HEK293 (cell line): ENCODE data around the gene CACNA1H.

ENCODE experiments used
- CTCF ChIA-PET: fragments of 350-600 bp; formaldehyde crosslinking; extraction: SDS; loops from one replicate; lab custom pipeline; 2021; ENCODE audit warnings: antibody characterized with exemption; lab: Yijun Ruan, JAX
- POLR2A ChIA-PET: fragments of 300-600 bp; formaldehyde crosslinking; extraction: SDS; loops from one replicate; lab custom pipeline; 2020; ENCODE audit warnings: antibody characterized with exemption, inconsistent platforms; lab: Yijun Ruan, JAX
- H3K27ac ChIP-seq: fragments of 200-500 bp; sonication (Bioruptor generic); 2 replicates; pipeline ENCODE4 v1.5.1; 2014; ENCODE audit warnings: low read depth, low read length, control low read depth, inconsistent platforms; ENCODE audit errors: extremely low read depth
- H3K36me3 ChIP-seq, 2 experiments: fragments of 200-500 bp in 1 of 2; sonication (Bioruptor generic) in 1 of 2; 1 replicate in 1 of 2; 2 replicates in 1 of 2; pipeline ENCODE4 v1.5.1; 2014 to 2017; ENCODE audit warnings: inconsistent platforms in 2 of 2, low read length in 2 of 2; ENCODE audit not compliant: control insufficient read depth in 2 of 2, insufficient read depth in 1 of 2
- H3K4me1 ChIP-seq: fragments of 200-500 bp; sonication (Bioruptor generic); 2 replicates; pipeline ENCODE4 v1.5.1; 2014; ENCODE audit warnings: mild to moderate bottlenecking, low read length, inconsistent platforms; ENCODE audit not compliant: control insufficient read depth, insufficient read depth
- H3K4me3 ChIP-seq: 2 replicates; pipeline ENCODE4 v1.5.1; 2011; ENCODE audit warnings: low read depth, mild to moderate bottlenecking, control low read depth, low read length, moderate library complexity
- H3K9me3 ChIP-seq: fragments of 200-500 bp; sonication (Bioruptor generic); 2 replicates; pipeline ENCODE4 v1.5.1; 2014; ENCODE audit warnings: low read depth, low read length, inconsistent platforms; ENCODE audit not compliant: control insufficient read depth, insufficient read depth
- AEBP2 ChIP-seq: fragments of 450-650 bp; formaldehyde crosslinking; IDR thresholded peaks from 2 replicates; pipeline ENCODE4 v1.5.1; 2016; ENCODE audit warnings: missing biosample characterization, missing genetic modification characterization, borderline replicate concordance
- BCL11B ChIP-seq: fragments of 450-650 bp; formaldehyde crosslinking; IDR thresholded peaks from 2 replicates; pipeline ENCODE4 v1.5.1; 2016; ENCODE audit warnings: low read depth, missing biosample characterization, missing genetic modification characterization
- SCRT2 ChIP-seq: fragments of 450-650 bp; formaldehyde crosslinking; IDR thresholded peaks from 2 replicates; pipeline ENCODE4 v1.5.1; 2016; ENCODE audit warnings: missing biosample characterization, missing genetic modification characterization
- SP2 ChIP-seq: fragments of 450-650 bp; formaldehyde crosslinking; IDR thresholded peaks from 2 replicates; pipeline ENCODE4 v1.5.1; 2016; ENCODE audit warnings: missing biosample characterization, missing genetic modification characterization
- ZBTB7A ChIP-seq: fragments of 450-650 bp; formaldehyde crosslinking; IDR thresholded peaks from 2 replicates; pipeline ENCODE4 v1.5.1; 2016; ENCODE audit warnings: low read depth, missing biosample characterization, missing genetic modification characterization
- ZIC2 ChIP-seq: fragments of 450-650 bp; formaldehyde crosslinking; IDR thresholded peaks from 2 replicates; pipeline ENCODE4 v1.5.1; 2016; ENCODE audit warnings: missing biosample characterization, missing genetic modification characterization
- ZNF10 ChIP-seq: fragments of 450-650 bp; formaldehyde crosslinking; IDR thresholded peaks from 2 replicates; pipeline ENCODE4 v1.5.1; 2017; ENCODE audit warnings: missing biosample characterization, missing genetic modification characterization
- ZNF214 ChIP-seq: fragments of 450-650 bp; formaldehyde crosslinking; IDR thresholded peaks from 2 replicates; pipeline ENCODE4 v1.5.1; 2017; ENCODE audit warnings: missing biosample characterization, mild to moderate bottlenecking, missing genetic modification characterization, borderline replicate concordance
- ZNF221 ChIP-seq: fragments of 450-650 bp; formaldehyde crosslinking; IDR thresholded peaks from 2 replicates; pipeline ENCODE4 v1.5.1; 2017; ENCODE audit warnings: missing biosample characterization, missing genetic modification characterization, borderline replicate concordance
- ZNF24 ChIP-seq: fragments of 450-650 bp; formaldehyde crosslinking; IDR thresholded peaks from 2 replicates; pipeline ENCODE4 v1.5.1; 2016; ENCODE audit warnings: missing biosample characterization, missing genetic modification characterization
- ZNF404 ChIP-seq: fragments of 450-650 bp; formaldehyde crosslinking; IDR thresholded peaks from 2 replicates; pipeline ENCODE4 v1.5.1; 2017; ENCODE audit warnings: missing biosample characterization, missing genetic modification characterization
- ZNF514 ChIP-seq: fragments of 450-650 bp; formaldehyde crosslinking; IDR thresholded peaks from 2 replicates; pipeline ENCODE4 v1.5.1; 2016; ENCODE audit warnings: missing biosample characterization, missing genetic modification characterization
- ZNF518A ChIP-seq: fragments of 450-650 bp; formaldehyde crosslinking; conservative IDR thresholded peaks from 2 replicates; pipeline ENCODE4 v1.5.1; 2016; ENCODE audit warnings: low read depth, missing biosample characterization, missing genetic modification characterization
- ZNF521 ChIP-seq: fragments of 450-650 bp; formaldehyde crosslinking; IDR thresholded peaks from 2 replicates; pipeline ENCODE4 v1.5.1; 2017; ENCODE audit warnings: missing biosample characterization, mild to moderate bottlenecking, missing genetic modification characterization
- ZNF585B ChIP-seq: fragments of 450-650 bp; formaldehyde crosslinking; IDR thresholded peaks from 2 replicates; pipeline ENCODE4 v1.5.1; 2016; ENCODE audit warnings: missing biosample characterization, missing genetic modification characterization
- ZNF596 ChIP-seq: fragments of 450-650 bp; IDR thresholded peaks from 2 replicates; pipeline ENCODE4 v1.5.0; 2018; ENCODE audit warnings: missing biosample characterization, mild to moderate bottlenecking, missing genetic modification characterization, moderate library complexity
- TF ChIP-seq, protein P1 (sequence below): fragments of 450-650 bp; formaldehyde crosslinking; IDR thresholded peaks from 2 replicates; pipeline ENCODE4 v1.5.1; 2016; ENCODE audit warnings: missing biosample characterization, missing genetic modification characterization
- TF ChIP-seq, protein P2 (sequence below): fragments of 450-650 bp; formaldehyde crosslinking; IDR thresholded peaks from 2 replicates; pipeline ENCODE4 v1.5.1; 2016; ENCODE audit warnings: missing biosample characterization, missing genetic modification characterization
- TF ChIP-seq, protein P3 (sequence below): fragments of 450-650 bp; formaldehyde crosslinking; IDR thresholded peaks from 2 replicates; pipeline ENCODE4; 2016; ENCODE audit warnings: missing biosample characterization, missing genetic modification characterization

Gene CACNA1H

DNA sequence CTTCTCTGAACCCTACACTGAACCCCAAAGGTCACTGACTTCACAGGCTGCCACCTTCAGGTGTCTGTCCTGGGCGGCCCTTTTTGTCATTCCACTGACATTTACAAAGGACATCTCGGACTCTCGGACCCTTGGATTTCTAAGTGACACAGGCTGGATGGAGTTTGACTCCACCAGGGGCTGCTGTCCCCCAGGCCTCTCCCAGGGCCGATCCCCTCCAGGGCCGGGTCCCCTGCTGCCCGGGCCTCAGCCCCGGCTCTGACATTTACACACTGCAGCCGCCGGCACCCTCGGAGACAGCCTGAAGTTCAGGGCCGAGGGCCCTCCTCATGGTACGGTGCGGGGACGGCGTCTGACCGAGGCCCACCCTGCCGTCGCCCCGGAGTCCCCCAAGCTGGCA is 24.1 kb downstream of the CACNA1H start:
- POLR2A ChIA-PET, result interaction anchor here (1.6 kb wide), 1 partner anchor 14 kb away, joined by 4 read pairs; no protein-coding TSS in a partner anchor
- no peaks in the 10 kb centered on the region for H3K36me3 ChIP-seq
- CTCF ChIA-PET, result no interaction called here
- H3K4me1 ChIP-seq, result no peaks in the 10 kb centered on the region
- no peaks in the 10 kb centered on the region for H3K9me3 ChIP-seq
- no peak overlapping the region for H3K27ac ChIP-seq
- TF ChIP-seq ZNF10 (0 out of 2 replicates have a peak, but pooled peaks have one; percentile 21), ZNF404 (no peak)
- TF ChIP-seq, all 188 proteins: peak for 1
- H3K4me3 ChIP-seq, result no peak overlapping the region

GRCh38 chr16:1177750-1178149 is 24.8 kb downstream of the CACNA1H start:
- CTCF ChIA-PET, result no interaction called here
- H3K9me3 ChIP-seq, result no peaks in the 10 kb centered on the region
- no peak overlapping the region for H3K4me3 ChIP-seq
- no peaks in the 10 kb centered on the region for H3K36me3 ChIP-seq
- H3K4me1 ChIP-seq, result 0 out of 2 replicates have a peak, but pooled peaks cover 3% of the 10 kb centered on the region
- POLR2A ChIA-PET, result no interaction called here
- no peak for TF ChIP-seq ZNF221
- no peak for TF ChIP-seq BCL11B
- TF ChIP-seq, protein P1, sequence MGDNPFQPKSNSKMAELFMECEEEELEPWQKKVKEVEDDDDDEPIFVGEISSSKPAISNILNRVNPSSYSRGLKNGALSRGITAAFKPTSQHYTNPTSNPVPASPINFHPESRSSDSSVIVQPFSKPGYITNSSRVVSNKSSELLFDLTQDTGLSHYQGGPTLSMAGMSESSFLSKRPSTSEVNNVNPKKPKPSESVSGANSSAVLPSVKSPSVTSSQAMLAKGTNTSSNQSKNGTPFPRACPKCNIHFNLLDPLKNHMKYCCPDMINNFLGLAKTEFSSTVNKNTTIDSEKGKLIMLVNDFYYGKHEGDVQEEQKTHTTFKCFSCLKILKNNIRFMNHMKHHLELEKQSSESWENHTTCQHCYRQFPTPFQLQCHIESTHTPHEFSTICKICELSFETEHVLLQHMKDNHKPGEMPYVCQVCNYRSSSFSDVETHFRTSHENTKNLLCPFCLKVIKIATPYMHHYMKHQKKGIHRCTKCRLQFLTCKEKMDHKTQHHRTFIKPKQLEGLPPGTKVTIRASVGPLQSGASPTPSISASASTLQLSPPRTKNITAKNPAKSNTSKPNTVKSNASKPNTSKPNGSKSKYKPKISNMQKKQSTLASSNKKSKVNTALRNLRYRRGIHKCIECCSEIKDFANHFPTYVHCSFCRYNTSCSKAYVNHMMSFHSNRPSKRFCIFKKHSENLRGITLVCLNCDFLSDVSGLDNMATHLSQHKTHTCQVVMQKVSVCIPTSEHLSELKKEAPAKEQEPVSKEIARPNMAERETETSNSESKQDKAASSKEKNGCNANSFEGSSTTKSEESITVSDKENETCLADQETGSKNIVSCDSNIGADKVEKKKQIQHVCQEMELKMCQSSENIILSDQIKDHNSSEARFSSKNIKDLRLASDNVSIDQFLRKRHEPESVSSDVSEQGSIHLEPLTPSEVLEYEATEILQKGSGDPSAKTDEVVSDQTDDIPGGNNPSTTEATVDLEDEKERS (tag by site-specific recombination), result no peak
- no peak for TF ChIP-seq ZNF214 (tag by site-specific recombination)
- TF ChIP-seq ZNF514 (tag by site-specific recombination), result no peak
- TF ChIP-seq ZNF596 (tag by site-specific recombination), result no peak
- TF ChIP-seq ZNF24 (tag by site-specific recombination), result no peak
- no peak for TF ChIP-seq ZNF518A (tag by site-specific recombination)
- no peak for TF ChIP-seq ZNF521 (tag by site-specific recombination)
- TF ChIP-seq ZIC2 (tag by site-specific recombination), result no peak
- TF ChIP-seq ZNF585B, result no peak
- TF ChIP-seq, protein P2, sequence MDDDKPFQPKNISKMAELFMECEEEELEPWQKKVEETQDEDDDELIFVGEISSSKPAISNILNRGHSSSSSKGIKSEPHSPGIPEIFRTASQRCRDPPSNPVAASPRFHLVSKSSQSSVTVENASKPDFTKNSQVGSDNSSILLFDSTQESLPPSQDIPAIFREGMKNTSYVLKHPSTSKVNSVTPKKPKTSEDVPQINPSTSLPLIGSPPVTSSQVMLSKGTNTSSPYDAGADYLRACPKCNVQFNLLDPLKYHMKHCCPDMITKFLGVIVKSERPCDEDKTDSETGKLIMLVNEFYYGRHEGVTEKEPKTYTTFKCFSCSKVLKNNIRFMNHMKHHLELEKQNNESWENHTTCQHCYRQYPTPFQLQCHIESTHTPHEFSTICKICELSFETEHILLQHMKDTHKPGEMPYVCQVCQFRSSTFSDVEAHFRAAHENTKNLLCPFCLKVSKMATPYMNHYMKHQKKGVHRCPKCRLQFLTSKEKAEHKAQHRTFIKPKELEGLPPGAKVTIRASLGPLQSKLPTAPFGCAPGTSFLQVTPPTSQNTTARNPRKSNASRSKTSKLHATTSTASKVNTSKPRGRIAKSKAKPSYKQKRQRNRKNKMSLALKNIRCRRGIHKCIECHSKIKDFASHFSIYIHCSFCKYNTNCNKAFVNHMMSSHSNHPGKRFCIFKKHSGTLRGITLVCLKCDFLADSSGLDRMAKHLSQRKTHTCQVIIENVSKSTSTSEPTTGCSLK (tag by site-specific recombination), result no peak
- TF ChIP-seq, protein P3, sequence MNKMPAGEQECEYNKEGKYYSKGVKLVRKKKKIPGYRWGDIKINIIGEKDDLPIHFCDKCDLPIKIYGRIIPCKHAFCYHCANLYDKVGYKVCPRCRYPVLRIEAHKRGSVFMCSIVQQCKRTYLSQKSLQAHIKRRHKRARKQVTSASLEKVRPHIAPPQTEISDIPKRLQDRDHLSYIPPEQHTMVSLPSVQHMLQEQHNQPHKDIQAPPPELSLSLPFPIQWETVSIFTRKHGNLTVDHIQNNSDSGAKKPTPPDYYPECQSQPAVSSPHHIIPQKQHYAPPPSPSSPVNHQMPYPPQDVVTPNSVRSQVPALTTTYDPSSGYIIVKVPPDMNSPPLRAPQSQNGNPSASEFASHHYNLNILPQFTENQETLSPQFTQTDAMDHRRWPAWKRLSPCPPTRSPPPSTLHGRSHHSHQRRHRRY (tag by site-specific recombination), result no peak
- no peak for TF ChIP-seq SP2
- no peak for TF ChIP-seq AEBP2 (tag by site-specific recombination)
- TF ChIP-seq ZBTB7A (tag by site-specific recombination), result no peak
- TF ChIP-seq SCRT2 (tag by site-specific recombination), result no peak
- TF ChIP-seq, all 188 proteins: peak for 0
- no peak overlapping the region for H3K27ac ChIP-seq
